GM19452 (cell line): ENCODE measurements around the gene SHB.

ENCODE experiments used
- ATAC-seq: cut with Tn5 transposase; IDR thresholded peaks from one replicate; pipeline ENCODE4 v1.9.1; 2021; ENCODE audit not compliant: unreplicated experiment

The SHB gene

GRCh38 chr9:37994639-37995347, 74.2 kb downstream of the SHB start:
- peak; percentile 67 for ATAC-seq

DNA sequence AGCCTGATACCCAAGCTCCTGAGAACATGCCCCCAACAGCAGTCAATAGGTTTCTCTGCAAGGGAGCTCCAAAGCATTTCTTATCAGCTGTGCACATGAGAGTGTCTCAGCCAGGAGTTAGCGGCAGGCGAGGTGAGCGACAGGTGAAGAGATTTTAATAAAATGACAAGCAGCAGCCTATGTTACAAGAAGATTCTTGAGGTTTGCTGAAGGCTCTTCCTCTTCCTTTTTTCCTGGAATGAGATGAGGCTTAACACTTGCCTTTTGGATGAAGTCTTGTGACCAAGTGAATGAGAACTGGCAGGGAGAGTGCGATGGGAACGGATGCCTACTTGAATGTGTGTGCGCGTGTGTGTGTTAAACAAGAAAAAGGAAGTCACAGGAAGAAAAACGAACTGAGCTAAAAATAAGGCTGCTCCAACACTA, 76.1 kb downstream of the SHB start:
- ATAC-seq, result no peak

DNA sequence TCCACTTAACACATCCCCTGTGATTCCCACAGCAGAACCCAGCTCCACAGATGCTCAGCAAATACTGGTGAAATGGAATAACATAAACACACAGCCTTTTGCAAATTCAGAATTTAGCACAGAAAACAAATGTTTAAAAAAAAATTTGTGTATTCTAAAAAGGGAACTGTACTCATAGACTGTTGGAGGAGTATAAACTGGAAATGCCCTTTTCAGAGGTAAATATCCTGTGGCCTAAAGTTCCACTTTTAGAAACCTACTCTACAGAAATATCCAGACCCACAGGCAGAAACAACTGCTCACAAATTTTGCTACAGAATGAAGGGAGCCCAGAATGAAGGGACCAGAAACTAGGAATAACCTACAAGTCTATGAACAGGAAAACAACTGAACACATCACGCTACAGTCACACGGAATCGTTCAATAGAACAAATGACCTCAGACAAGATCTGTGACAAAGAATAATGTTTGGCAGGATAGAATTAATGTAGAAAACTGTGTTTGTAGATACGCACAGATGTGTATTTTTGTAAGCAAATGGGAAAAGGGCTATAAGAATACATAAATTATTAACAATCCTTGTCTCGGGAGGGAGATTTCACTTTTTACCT, 78.5 kb downstream of the SHB start:
- ATAC-seq, result no peak

DNA sequence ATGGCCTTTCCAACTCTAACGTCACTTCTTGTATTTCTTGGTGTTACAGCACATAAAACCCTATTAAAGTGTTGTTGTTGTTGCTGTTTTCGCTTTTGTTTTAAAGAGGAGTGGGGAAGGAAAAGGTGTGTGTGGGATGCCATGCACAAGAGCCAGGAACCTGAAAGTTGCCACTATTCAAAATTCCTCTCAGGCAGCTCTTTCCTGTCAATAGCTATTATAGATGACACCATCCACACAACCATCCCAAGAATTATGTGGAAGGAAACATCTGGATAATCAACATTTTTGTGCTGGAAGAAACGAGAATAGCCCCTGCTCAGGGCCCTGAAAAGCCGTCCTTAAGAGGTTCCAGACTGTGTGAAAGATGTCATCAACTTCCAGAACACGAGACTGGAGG, 79.3 kb downstream of the SHB start:
- no peak for ATAC-seq

DNA sequence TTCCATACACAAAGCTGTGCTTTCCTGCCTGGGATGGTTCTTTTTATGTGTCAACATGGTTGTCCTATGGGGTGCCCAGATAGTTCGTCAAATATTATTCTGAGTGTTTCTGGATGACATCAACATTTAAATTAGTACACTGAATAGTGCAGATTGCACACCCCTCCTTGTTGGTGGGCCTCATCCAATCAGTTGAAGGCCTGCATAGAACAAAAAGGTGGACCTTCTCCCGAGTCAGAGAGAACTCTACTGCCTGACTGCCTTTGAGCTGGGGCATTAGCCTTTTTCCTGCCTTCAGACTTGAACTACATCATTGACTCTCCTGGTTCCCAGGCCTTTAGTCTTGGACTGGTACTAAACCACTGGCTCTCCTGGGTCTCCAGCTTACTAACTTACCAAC, 80.4 kb downstream of the SHB start:
- ATAC-seq, result no peak

DNA sequence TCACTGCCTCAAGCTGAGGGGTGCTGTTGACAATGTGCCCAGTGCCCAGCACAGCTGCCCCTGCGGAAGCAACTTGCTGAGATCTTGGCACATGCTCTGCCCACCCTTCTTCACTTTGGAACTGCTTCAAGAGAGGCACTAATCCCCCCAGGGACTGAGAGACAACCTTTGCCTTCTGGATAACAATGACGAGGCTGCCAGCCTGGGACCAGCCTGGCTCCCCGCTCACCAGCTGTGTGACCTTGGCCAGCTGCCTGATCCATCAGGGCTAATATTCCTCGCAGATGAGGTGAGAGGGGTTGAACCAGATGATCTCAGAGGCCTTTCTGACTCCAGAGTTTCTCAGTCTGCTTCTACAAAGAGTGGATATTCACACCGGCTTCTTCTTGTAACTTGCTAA, 81.0 kb downstream of the SHB start:
- ATAC-seq, result no peak

DNA sequence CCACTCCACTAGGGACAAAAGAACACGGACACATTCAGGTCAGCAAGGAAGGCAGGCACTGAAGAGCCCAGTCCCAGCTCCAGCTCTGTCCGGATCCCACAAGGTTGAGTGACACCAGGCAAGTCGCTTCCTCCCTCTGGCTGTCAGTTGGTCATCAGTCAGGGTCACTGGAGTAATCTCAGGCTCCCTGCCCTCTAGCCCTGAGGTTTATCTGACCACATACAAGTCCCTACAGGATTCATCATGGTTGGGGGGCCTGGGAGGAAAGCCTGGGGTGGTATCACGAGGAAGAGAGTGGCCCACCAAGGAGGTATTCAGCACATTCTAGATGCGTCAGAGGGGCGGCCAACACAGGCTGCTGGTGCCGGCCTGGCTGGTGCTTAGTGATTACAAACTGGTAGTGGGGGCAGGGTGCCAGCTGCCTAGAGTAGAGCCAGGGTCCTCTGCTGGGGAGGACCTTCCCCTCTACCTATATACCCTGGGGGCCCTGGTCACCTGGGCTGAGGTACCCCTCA, 81.5 kb downstream of the SHB start:
- no peak for ATAC-seq

DNA sequence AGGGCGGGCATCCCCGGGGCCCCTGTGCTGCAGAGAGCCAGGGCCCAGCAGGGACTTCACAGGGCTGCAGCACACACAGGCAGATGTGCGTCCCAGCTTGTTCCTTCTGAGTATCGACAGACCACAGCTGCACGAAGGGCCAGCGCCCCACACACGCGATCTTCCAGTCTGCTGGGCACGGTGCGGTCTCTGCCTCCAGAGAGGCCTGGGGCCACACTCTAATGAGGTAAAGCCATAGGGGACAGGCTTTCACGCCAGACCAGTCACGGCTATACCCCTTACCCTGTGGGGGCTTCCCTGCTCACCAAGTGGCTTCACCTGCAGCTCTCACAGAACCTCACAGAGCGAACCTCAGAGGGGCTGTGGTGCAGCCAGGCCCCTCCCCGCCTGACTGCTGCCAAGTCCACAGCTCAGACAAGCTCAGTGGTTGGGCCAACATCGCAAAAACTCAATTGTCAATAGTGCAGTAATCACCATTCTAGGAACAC, 82.2 kb downstream of the SHB start:
- ATAC-seq, result no peak

DNA sequence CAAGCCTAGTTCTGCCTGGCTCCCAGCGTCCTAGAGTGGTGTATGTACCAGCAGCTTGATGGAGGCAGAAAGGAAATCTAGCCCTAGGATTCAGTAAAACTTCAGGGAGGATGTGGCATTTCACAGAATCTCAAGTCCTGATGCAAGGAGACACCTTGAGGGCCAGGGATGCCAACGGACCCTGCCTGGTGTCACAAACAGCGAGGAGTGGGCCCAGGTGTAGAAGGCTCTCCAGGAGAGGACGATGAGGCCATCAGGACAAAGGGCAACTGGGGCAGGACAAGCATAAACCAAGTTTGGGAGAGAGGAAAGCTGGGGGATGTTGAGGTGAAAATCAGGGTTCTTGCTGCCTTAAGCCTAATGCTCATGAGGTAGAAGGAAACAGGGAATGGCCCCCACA, 83.0 kb downstream of the SHB start:
- ATAC-seq, result no peak

GRCh38 chr9:37984672-37985611, 84.1 kb downstream of the SHB start:
- ATAC-seq, result no peak

DNA sequence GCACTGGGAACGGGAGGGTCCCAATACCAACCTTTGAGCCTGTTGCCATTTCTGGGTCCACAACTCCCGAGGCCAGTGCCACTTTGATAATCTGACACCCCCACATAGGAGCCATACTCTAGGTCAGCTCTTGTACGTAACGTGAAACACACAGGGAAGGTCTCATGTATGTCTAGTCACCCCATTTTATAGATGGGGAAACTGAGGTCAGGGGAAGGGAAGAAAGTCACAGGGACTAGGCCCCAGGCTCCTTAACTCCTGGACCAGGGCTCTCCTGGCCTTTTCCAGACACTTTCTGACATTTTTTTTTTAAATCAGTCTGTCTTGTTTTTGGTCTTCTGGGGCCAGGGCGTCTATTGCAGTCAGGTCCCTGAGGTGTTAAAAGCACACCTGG, 84.8 kb downstream of the SHB start:
- ATAC-seq, result no peak

DNA sequence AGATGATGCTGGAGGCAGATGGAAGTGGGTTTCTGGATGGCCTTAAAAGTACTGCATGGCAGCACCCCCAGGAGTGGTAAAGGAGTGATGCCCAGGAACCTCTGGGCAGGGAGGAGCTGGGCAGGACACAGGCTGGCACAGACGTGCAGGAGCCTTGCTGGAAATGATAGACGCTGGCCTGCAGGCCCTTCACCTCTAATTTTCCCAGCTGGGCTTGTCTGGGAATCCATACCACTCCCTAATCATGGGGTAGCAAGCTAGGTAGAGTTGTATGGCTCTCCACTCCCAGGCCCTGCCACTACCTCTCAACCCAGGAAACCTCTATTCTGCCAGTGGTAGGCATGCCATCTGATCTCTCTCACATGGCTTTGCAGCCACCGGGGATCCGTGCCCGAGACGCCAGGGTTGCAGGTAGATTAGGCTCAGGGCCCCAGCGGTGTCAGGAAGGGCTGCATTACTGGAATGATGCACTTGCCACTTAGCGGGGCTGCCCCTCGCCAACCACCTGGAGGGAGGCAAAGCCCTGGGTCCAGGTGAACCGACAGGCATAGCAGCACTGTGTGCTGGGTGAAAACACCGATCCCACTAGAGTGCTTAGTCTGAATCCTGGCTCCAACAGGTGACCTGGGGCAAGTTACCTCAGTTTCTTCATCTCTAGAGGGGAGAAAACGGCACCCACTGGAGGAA, 85.5 kb downstream of the SHB start:
- no peak for ATAC-seq

- no peak for ATAC-seq
Observed at GRCh38 chr9:37979844-37980243, 89.2 kb downstream of the SHB start.

DNA sequence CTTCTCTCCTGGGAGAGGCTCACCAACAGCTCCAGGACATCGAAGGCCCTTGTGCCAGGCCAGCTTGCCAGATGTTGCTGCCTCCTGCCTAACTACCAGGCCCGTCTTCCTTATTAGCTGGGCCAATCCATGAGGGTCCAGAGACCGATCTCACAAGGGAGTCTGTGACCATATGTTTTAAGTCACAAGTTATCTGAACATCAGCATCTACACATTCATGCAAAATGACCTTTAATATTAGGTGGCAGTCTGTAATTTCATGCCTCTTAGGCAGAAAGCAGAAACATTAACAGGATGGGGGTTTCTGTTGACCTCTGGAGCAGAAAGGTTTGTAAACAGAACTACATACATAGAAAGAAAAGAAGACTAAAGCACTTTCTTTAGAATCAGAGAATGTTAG, 90.0 kb downstream of the SHB start:
- no peak for ATAC-seq

GRCh38 chr9:37978481-37978864, 90.6 kb downstream of the SHB start:
- ATAC-seq, result no peak

DNA sequence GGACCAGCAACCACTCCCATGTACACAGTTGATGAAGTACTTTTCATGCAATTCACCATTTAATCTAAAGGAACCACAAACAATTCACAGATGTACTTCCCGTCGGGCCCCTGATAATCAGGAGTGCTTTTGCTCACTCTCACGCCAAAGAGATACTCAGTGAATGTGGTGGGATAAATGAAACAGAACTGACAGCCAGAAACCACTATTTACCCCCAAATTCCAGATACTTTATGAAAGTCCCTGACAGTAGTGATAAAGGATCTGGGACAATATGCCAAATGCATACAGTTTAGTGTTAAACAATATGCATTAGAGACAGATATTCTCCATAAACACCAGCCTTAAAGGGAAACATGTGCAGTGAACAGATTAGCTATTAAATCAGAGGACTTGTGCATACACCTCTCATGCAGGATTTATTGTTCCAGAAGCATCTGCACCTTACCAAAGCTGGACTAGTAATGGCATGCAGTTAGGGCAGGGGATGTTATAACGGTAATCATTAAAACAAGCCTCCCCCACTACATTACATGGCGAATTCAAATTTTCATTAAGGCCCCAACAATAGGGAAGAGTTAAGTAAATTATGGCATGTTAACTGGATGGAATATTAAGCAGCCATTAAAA, 91.1 kb downstream of the SHB start:
- ATAC-seq, result no peak

DNA sequence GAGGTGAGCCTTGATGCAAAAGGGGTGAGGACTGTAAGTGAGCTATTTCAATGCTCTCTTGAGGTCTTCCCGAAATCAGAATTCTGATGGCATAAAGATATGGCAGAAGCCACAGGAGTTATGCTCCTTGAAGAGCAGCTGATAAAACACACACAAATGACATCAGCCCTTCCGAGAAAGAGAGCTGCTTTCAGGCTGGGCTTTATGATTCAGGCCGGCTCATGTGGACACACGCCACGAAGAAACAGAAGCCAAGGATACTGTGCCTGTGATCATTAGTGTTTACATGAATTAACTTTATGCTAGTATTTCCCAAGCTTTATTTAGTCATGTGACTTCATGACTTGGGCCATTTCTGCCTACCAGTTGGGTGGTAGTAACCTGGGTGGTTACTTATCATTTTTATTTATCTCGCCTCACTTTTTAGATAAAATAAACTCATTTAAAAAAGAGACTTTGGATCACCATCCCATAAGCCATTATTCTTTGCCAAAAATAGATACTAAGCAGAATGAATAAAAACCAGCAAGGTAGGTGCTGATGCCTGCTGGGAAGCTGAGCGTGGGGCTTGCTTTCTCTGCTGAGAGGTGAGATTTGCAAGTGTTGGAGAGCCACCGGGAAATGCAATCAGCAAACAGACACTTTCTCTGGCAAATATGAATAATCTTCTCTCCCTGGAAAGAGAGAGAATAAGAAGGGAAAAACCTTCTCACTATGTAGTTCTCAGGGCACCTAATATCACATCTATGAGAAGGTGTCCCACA, 92.1 kb downstream of the SHB start:
- ATAC-seq, result no peak

DNA sequence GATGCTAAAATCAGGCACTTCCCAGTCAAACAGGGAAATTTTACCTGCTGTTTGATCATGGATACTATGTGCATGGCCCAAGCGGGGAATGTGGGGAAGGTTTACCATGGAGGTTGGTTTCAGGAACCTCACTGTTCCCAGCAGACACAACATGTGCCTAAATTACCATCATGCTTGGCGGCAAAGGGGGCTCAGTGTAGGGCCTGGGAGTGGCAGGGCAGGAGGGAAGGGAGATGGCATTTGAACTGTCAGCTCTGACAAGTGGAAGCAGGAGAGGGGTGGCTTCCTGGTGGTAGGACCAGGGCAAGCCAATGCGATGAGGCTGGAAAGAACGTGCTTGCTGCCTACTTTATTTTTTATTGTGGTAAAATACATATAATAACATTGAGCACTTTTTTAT, 93.4 kb downstream of the SHB start:
- ATAC-seq, result no peak

DNA sequence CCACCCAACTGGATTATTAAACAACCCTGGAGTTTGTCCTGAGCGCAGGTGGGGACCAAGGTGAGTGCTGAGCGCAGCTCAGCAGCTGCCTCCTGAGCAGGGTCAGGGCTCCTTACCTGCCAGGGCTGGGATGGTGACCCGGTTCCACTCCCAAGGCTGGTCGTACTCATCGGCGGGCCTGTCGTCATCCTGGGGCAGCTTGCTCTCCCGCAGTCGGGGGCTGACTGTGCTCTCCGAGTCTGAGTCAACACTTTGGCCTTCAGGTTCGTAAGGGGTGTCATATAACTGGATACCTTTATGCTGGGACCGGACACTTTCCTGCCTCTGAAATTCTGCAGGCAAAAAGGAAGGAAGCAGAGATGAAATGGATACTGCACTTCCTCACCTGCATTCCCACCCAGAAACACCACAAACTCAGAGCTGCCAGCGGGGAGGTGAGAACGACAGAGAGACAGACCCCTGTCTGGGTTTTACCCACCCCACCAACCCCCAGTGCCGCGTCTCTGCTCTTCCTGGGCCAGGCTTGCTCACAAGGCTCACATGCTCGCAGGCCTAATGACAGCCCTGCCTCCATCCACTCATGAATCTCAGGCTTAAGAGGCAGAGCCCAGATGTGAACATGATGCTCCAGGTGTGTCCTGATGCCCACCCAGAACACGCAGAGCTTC, 94.4 kb downstream of the SHB start:
- no peak for ATAC-seq
